Spleen (tissue), 11 donors: ENCODE data around the gene TCIRG1. TPM values are rescaled to one million over a fixed set of nuclear protein-coding genes. Genes with fewer than 3 reads are reported as not detected.

Experiments
- DNase-seq: peaks from one replicate; pipeline ENCODE4 v3.0.0-alpha.2; 2020
- H3K27ac ChIP-seq, 8 donors: fragments of 200-600 bp; sonication (generic) in 7 of 8; 1 replicate in 4 of 8; 2 replicates in 4 of 8; pipeline versions ENCODE4 v1.5.0 to v1.8.0; 2016 to 2021; ENCODE audit warnings: inconsistent platforms in 4 of 8, mild to moderate bottlenecking in 4 of 8, moderate library complexity in 1 of 8
- H3K27me3 ChIP-seq, 7 donors: fragments of 200-600 bp; sonication (generic) in 6 of 7; replicated peaks in 1 of 7; 1 replicate in 4 of 7; 2 replicates in 3 of 7; pipeline versions ENCODE4 v1.5.0 to v1.8.0; 2016 to 2021; ENCODE audit warnings: inconsistent platforms in 3 of 7, mild to moderate bottlenecking in 1 of 7
- H3K36me3 ChIP-seq, 6 donors: fragments of 200-600 bp; sonication (generic) in 5 of 6; 1 replicate in 4 of 6; 2 replicates in 2 of 6; pipeline versions ENCODE4 v1.5.0 to v1.8.0; 2016 to 2021; ENCODE audit warnings: inconsistent platforms in 2 of 6
- H3K4me1 ChIP-seq, 6 donors: fragments of 200-600 bp; sonication (generic) in 5 of 6; 1 replicate in 3 of 6; 2 replicates in 3 of 6; pipeline versions ENCODE4 v1.5.0 to v1.8.0; 2016 to 2021; ENCODE audit warnings: inconsistent platforms in 3 of 6
- H3K4me3 ChIP-seq, 8 donors: fragments of 200-600 bp; sonication (generic) in 7 of 8; 1 replicate in 4 of 8; 2 replicates in 4 of 8; pipeline versions ENCODE4 v1.5.0 to v1.8.0; 2016 to 2021; ENCODE audit warnings: inconsistent platforms in 4 of 8, mild to moderate bottlenecking in 4 of 8, moderate library complexity in 2 of 8
- H3K9me3 ChIP-seq, 8 donors: fragments of 200-600 bp; sonication (generic) in 7 of 8; 1 replicate in 4 of 8; 2 replicates in 4 of 8; pipeline versions ENCODE4 v1.5.0 to v1.8.0; 2016 to 2021; ENCODE audit warnings: inconsistent platforms in 4 of 8
- POLR2A ChIP-seq, 3 donors: fragments of 450-650 bp; IDR thresholded peaks; one replicate each; pipeline ENCODE4 v1.5.1; 2017; ENCODE audit warnings: antibody characterized with exemption in 3 of 3, mild to moderate bottlenecking in 1 of 3
- POLR2AphosphoS5 ChIP-seq, 3 donors: sonication (generic); formaldehyde crosslinking; IDR thresholded peaks; one replicate each; pipeline ENCODE4 v1.5.1; 2017; ENCODE audit warnings: antibody characterized with exemption in 3 of 3
- WGBS, 5 donors: extraction: QIAGEN DNeasy Blood & Tissue Kit in 3 of 5; methylation state at CpG; one replicate each; pipeline versions ENCODE4 v1.1.5 to v1.1.7; 2013 to 2018; 5-methylcytosine and 5-hydroxymethylcytosine counted together
- intact Hi-C: fragments of 100-400 bp; cut with DNase I; formaldehyde crosslinking; loops from one replicate; pipeline ENCODE4 v1.15.0; 2023; ENCODE audit warnings: low total_unique reads
- polyA plus RNA-seq, 3 donors: library from polyadenylated mRNA; stranded (reverse); fragments of 200-250 nt; gene quantifications; one replicate each; pipeline ENCODE4 v1.2.1, GENCODE V29; 2013
- total RNA-seq, 7 donors: library from RNA; depleted of rRNA in 3 of 7; stranded (reverse); fragments of >200 nt in 3 of 7; fragmentation: NEBNext Ultra II Directional in 4 of 7; extraction: Animal tissue kit (Norgen Biotek cat#: 25700) in 4 of 7; gene quantifications; one replicate each; pipeline versions ENCODE4 v1.1.0 to v1.2.1, GENCODE V29; 2016 to 2021
- TF ChIP-seq, protein P1 (sequence below), 11 experiments: fragments of 200-600 bp in 7 of 11; fragments of 450-650 bp in 4 of 11; sonication (generic) in 4 of 11; IDR thresholded peaks in 8 of 11; conservative IDR thresholded peaks in 3 of 11; 1 replicate in 7 of 11; 2 replicates in 4 of 11; pipeline versions ENCODE4 v1.4.0 to v1.8.0; 2016 to 2021; ENCODE audit warnings: antibody characterized with exemption in 11 of 11, inconsistent platforms in 4 of 11, mild to moderate bottlenecking in 1 of 11
- donor health status: healthy with polysubstance abuse.
- donor health status: DM: no; HTN: no; CAD: no; lungs with moderate emphysema.
- donor health status: DM: no; HTN: no; CAD: no.
- donor health status: Bipolar disorder and iron deficiency.
- donor health status: healthy.
- donor health status: DM: no; HTN: no; CAD: no.
- donor health status: DM: yes; HTN: yes; CAD: no.

The TCIRG1 gene
- total and polyA plus RNA-seq, 10 donors: 199 to 707 (median 377) TPM

DNA sequence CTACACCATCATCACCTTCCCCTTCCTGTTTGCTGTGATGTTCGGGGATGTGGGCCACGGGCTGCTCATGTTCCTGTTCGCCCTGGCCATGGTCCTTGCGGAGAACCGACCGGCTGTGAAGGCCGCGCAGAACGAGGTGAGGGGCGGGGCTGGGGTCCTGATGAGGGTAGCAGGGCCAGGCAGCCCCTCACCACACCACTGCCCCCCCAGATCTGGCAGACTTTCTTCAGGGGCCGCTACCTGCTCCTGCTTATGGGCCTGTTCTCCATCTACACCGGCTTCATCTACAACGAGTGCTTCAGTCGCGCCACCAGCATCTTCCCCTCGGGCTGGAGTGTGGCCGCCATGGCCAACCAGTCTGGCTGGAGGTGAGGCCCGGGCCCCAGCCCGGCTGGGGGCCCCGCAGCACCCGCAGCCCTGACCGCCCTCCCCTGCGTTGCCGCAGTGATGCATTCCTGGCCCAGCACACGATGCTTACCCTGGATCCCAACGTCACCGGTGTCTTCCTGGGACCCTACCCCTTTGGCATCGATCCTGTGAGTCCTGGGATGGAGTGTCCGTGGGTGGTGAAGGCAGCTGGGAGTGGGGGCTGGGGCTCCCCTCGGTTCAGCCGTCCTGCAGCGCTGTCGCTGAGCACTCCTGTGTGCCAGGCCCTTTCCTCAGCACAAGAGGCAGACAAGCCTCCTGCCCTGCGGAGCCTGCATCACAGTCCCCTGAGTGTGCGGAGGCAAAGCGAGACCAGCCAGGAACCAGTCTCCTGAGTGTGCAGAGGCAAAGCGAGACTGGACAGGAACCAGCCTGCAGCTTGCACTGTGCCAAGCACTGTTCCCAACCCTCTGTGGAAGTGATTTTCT, 8.8 kb downstream of the TCIRG1 start:
- Histone ChIP-seq H3K9me3 (no peaks in the 10 kb centered on the region), H3K4me3 (no peak overlapping the region), H3K4me1 (peaks cover 0 to 16% (median 2%) of the 10 kb centered on the region in 6 donors), H3K36me3 (peaks cover 2 to 100% (median 98%) of the 10 kb centered on the region in 6 donors), H3K27ac (no peak overlapping the region), H3K27me3 (no peaks in the 10 kb centered on the region)
- intact Hi-C loops: no loop called here
- peak; percentile 68 for DNase-seq
- 89 to 93% (median 92%) methylated on average over 28 to 37 of the region's 37 CpGs for WGBS, 5 donors
- TF ChIP-seq, protein P1, sequence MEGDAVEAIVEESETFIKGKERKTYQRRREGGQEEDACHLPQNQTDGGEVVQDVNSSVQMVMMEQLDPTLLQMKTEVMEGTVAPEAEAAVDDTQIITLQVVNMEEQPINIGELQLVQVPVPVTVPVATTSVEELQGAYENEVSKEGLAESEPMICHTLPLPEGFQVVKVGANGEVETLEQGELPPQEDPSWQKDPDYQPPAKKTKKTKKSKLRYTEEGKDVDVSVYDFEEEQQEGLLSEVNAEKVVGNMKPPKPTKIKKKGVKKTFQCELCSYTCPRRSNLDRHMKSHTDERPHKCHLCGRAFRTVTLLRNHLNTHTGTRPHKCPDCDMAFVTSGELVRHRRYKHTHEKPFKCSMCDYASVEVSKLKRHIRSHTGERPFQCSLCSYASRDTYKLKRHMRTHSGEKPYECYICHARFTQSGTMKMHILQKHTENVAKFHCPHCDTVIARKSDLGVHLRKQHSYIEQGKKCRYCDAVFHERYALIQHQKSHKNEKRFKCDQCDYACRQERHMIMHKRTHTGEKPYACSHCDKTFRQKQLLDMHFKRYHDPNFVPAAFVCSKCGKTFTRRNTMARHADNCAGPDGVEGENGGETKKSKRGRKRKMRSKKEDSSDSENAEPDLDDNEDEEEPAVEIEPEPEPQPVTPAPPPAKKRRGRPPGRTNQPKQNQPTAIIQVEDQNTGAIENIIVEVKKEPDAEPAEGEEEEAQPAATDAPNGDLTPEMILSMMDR (IDR thresholded peaks at IDR 0.05 in 8 of 11, conservative IDR thresholded peaks at IDR 0.05 in 3 of 11): no peak
- peak; percentile 10 to 61 (median 25) for TF ChIP-seq POLR2AphosphoS5 (IDR thresholded peaks at IDR 0.05)

DNA sequence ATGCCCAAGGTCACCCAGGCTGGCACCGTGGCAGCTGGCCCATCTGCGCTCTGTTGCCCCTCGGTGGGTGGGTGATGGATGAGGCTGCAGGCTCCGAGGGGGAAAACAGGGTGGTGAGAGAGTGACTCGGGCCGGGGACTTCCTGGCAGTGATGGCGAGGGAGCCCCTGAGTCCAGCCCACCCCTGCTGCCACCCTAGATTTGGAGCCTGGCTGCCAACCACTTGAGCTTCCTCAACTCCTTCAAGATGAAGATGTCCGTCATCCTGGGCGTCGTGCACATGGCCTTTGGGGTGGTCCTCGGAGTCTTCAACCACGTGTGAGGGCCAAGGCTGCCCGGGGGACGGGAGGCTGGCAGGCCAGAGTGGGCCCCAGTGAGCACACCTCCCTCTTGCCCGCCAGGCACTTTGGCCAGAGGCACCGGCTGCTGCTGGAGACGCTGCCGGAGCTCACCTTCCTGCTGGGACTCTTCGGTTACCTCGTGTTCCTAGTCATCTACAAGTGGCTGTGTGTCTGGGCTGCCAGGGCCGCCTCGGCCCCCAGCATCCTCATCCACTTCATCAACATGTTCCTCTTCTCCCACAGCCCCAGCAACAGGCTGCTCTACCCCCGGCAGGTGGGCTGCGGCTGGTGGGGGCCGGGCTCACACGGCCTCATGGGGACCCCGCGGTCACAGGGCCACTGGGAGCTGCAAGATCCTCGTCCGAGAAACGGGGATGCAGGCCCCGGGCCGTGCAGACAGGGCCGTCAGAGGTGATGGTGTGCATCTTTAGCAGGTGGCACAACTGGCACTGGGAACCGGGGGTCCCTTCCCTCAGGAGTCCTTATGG, 10.1 kb downstream of the TCIRG1 start:
- no peak for TF ChIP-seq POLR2A (IDR thresholded peaks at IDR 0.05)
- TF ChIP-seq POLR2AphosphoS5 (IDR thresholded peaks at IDR 0.05): peak in 1 of 3 donors; percentile 66
- peak; percentile 64 for DNase-seq
- H3K27ac ChIP-seq: no peak overlapping the region

DNA sequence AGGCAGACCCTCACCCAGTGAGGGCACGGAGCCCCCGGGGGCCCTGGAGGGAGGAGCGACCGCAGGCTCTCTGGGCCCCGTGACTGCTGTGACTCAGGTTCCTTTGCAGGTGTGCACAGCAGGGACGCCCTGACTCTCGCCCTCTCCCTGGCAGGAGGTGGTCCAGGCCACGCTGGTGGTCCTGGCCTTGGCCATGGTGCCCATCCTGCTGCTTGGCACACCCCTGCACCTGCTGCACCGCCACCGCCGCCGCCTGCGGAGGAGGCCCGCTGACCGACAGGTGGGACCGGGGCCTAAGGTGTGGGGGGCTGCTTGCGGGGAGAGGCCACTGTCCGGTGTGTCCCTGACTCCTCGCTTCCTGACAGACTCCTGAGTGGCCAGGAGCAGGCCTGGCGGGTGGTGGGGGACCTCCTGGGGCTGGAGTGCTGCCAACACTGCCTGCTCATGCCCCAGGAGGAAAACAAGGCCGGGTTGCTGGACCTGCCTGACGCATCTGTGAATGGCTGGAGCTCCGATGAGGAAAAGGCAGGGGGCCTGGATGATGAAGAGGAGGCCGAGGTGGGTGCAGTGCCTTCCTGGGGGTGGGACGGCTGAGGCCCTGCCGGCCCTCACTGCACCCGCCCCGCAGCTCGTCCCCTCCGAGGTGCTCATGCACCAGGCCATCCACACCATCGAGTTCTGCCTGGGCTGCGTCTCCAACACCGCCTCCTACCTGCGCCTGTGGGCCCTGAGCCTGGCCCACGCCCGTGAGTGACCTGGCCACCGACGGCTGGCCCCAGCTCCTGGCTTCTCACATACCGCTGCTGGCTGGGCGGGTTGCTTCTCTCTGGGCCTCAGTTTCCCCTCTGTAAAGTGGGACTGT, 10.9 kb downstream of the TCIRG1 start:
- intact Hi-C loops: no loop called here
- H3K9me3 ChIP-seq: no peaks in the 10 kb centered on the region
- H3K27me3 ChIP-seq: no peaks in the 10 kb centered on the region
- WGBS, 5 donors: 92 to 96% (median 95%) methylated on average over 25 to 40 of the region's 40 CpGs
- TF ChIP-seq POLR2AphosphoS5 (IDR thresholded peaks at IDR 0.05): peak in 2 of 3 donors; percentile 4 to 65
- TF ChIP-seq, protein P1 (IDR thresholded peaks at IDR 0.05 in 8 of 11, conservative IDR thresholded peaks at IDR 0.05 in 3 of 11): no peak
- no peak overlapping the region for H3K27ac ChIP-seq
- peak; percentile 72 for DNase-seq
- no peak overlapping the region for H3K4me3 ChIP-seq
- peaks cover 2 to 95% (median 85%) of the 10 kb centered on the region in 6 donors for H3K36me3 ChIP-seq
- H3K4me1 ChIP-seq: peaks cover 0 to 9% (median 0%) of the 10 kb centered on the region in 6 donors

More for the DNA sequence above, 10.1 kb downstream of the TCIRG1 start:
- Histone ChIP-seq H3K27me3 (no peaks in the 10 kb centered on the region), H3K36me3 (peaks cover 2 to 100% (median 93%) of the 10 kb centered on the region in 6 donors), H3K4me3 (no peak overlapping the region), H3K4me1 (peaks cover 0 to 9% (median 0%) of the 10 kb centered on the region in 6 donors), H3K9me3 (no peaks in the 10 kb centered on the region)
- intact Hi-C loops: no loop called here
- 89 to 93% (median 93%) methylated on average over 23 to 35 of the region's 35 CpGs for WGBS, 5 donors

DNA sequence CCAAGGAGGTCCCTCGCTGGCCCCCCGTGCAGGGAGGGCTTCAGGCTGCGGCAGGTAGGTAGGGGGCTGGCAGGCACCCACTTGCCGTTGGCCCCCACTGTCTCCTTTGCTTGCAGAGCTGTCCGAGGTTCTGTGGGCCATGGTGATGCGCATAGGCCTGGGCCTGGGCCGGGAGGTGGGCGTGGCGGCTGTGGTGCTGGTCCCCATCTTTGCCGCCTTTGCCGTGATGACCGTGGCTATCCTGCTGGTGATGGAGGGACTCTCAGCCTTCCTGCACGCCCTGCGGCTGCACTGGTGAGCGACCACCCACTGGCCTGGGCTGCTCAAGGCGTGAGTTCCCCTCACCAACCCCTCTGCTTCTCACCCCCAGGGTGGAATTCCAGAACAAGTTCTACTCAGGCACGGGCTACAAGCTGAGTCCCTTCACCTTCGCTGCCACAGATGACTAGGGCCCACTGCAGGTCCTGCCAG, 11.6 kb downstream of the TCIRG1 start:
- Histone ChIP-seq H3K27ac (peak overlapping the region in 1 of 8 donors; percentile 12), H3K4me3 (no peak overlapping the region), H3K36me3 (peaks cover 2 to 89% (median 78%) of the 10 kb centered on the region in 6 donors), H3K4me1 (peaks cover 0 to 9% (median 0%) of the 10 kb centered on the region in 6 donors), H3K9me3 (no peaks in the 10 kb centered on the region), H3K27me3 (no peaks in the 10 kb centered on the region)
- no peak for TF ChIP-seq POLR2A (IDR thresholded peaks at IDR 0.05)
- peak in 1 of 3 donors; percentile 46 for TF ChIP-seq POLR2AphosphoS5 (IDR thresholded peaks at IDR 0.05)
- no peak for DNase-seq
- 94 to 98% (median 95%) methylated on average over 13 to 18 of the region's 18 CpGs for WGBS, 5 donors
- intact Hi-C loops: no loop called here
